Activated CD8-positive, alpha-beta T cell treated with anti-CD3 and anti-CD28 coated beads for 36 hours (primary cell): ENCODE data around the gene RBM15. TPM values are rescaled to one million over a fixed set of nuclear protein-coding genes. Genes with fewer than 3 reads are reported as not detected.
A peak's percentile ranks its signal among the peaks of the same experiment; 100 is the strongest.

Experiments
- ATAC-seq: fragments of 200-7000 bp; cut with Tn5 transposase; one replicate; pipeline ENCODE4 v1.10.0; 2021; ENCODE audit warnings: mild to moderate bottlenecking, moderate library complexity
- CTCF ChIA-PET: fragments of 350-600 bp; sonication (Branson Sonifier 250); formaldehyde crosslinking; loops from one replicate; lab custom pipeline; 2021; ENCODE audit warnings: antibody characterized with exemption; lab: Charles Lee
- POLR2A ChIA-PET: fragments of 350-600 bp; sonication (Branson Sonifier 250); formaldehyde crosslinking; loops from one replicate; lab custom pipeline; 2021; ENCODE audit warnings: antibody characterized with exemption; lab: Charles Lee
- DNase-seq: peaks from one replicate; pipeline ENCODE4 v3.0.0-alpha.2; 2020
- H3K27ac Mint-ChIP-seq: one replicate; pipeline ENCODE4 v1.8.0; 2021; ENCODE audit warnings: mild to moderate bottlenecking, mixed read lengths
- H3K27me3 Mint-ChIP-seq: one replicate; pipeline ENCODE4 v1.8.0; 2021; ENCODE audit warnings: mixed read lengths
- H3K36me3 Mint-ChIP-seq: one replicate; pipeline ENCODE4 v1.8.0; 2021; ENCODE audit warnings: low read depth, mixed read lengths
- H3K4me1 Mint-ChIP-seq: one replicate; pipeline ENCODE4 v1.8.0; 2021; ENCODE audit warnings: low read depth, mixed read lengths
- H3K4me3 Mint-ChIP-seq: one replicate; pipeline ENCODE4 v1.8.0; 2021; ENCODE audit warnings: mild to moderate bottlenecking, moderate library complexity, mixed read lengths
- H3K9me3 Mint-ChIP-seq: one replicate; pipeline ENCODE4 v1.8.0; 2021; ENCODE audit warnings: mixed read lengths
- intact Hi-C: fragments of 100-400 bp; cut with micrococcal nuclease; formaldehyde crosslinking; loops from one replicate; pipeline ENCODE4 v1.10.0; 2022
- total RNA-seq, 2 experiments: library from RNA; stranded (reverse); gene quantifications; one replicate each; pipeline ENCODE4 v1.2.3, GENCODE V29; 2021
- TF ChIP-seq, protein P1 (sequence below): fragments of 200-600 bp; IDR thresholded peaks from one replicate; pipeline ENCODE4 v1.8.0; 2022; ENCODE audit warnings: antibody characterized with exemption, mild to moderate bottlenecking

Gene RBM15, protein sequence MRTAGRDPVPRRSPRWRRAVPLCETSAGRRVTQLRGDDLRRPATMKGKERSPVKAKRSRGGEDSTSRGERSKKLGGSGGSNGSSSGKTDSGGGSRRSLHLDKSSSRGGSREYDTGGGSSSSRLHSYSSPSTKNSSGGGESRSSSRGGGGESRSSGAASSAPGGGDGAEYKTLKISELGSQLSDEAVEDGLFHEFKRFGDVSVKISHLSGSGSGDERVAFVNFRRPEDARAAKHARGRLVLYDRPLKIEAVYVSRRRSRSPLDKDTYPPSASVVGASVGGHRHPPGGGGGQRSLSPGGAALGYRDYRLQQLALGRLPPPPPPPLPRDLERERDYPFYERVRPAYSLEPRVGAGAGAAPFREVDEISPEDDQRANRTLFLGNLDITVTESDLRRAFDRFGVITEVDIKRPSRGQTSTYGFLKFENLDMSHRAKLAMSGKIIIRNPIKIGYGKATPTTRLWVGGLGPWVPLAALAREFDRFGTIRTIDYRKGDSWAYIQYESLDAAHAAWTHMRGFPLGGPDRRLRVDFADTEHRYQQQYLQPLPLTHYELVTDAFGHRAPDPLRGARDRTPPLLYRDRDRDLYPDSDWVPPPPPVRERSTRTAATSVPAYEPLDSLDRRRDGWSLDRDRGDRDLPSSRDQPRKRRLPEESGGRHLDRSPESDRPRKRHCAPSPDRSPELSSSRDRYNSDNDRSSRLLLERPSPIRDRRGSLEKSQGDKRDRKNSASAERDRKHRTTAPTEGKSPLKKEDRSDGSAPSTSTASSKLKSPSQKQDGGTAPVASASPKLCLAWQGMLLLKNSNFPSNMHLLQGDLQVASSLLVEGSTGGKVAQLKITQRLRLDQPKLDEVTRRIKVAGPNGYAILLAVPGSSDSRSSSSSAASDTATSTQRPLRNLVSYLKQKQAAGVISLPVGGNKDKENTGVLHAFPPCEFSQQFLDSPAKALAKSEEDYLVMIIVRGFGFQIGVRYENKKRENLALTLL
- 10 to 100 TPM; 70.8 to 72.5 TPM for total RNA-seq

DNA sequence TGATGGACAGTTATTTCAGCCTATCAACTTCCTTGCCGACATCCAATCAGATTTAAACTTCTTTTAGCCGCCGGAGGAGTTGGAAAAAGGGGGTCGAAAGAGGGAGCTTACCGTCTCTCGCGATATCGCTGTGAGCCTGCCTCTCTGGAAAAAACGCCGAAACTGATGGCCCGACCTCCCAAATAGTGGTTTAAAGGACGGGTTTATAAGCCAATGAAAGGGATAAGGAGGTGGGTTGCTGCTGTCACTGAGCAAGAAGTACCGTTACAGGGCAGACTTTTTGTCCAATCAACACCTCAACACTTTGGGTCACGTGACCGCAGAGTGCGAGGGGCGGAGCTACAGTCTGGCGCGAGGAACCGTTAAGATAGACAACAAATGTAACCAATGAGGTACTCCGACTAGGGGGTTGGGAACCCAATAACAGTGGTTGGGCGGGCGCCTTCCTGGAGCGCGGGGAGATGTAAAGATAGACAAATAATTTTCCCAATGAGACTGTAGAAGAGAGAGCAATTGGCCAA is at the start of gene RBM15:
Gene RBM15 (plus strand): TSS at position 492 of the 521 bp plus-strand sequence. CDS start 29 bp downstream, at position 521.
- no peaks in the 10 kb centered on the region for H3K27me3 Mint-ChIP-seq
- POLR2A ChIA-PET, result interaction anchor here (0.6 to 5.0 kb wide), 16 partner anchors 10 to 1239 kb away, joined by 3 to 64 read pairs (median 5); partner anchors contain the start of genes KCNA3, KCNC4, LAMTOR5 and STRIP1

DNA sequence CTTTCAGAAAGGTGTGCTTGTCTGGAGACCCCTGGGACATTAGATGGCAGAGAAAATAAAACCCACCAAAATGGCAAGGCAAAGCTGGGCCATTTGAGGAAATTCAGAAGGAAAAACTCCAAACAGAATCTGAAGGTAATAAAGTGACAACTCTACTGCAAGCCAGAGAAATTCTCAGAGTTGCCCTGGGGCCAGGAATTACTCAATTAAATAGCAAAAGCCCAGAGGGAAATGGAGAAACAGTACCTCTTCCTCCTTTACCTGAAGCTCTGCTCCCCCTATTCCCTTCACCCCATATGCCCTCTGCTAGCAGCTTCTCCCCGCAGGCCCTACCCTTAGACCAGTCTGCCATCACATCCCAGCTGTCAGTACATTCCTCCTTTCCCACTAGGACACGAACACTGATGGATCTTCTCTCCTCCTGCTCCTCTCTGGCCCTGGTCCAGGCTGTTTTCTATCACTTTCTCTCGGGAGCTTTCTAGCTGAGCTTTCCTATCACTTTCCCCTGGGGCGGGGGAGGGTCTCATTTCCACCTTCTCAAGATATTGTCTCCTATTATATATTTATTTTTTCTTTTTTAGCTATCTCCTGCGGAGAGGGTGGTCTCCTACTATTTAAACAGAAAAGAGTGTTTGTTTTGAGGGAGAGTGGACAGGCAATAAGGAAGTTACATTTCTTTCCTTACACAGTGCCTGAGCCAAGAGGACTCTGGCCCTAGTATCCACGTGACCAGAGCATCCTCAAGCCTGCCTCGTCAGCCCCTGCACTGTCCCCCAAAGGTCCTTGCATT is 47.7 kb upstream of the RBM15 start:
- Mint-ChIP-seq H3K27ac (no peak overlapping the region), H3K27me3 (no peaks in the 10 kb centered on the region), H3K4me1 (no peaks in the 10 kb centered on the region), H3K36me3 (no peaks in the 10 kb centered on the region), H3K9me3 (no peaks in the 10 kb centered on the region), H3K4me3 (no peak overlapping the region)
- ChIA-PET CTCF (interaction anchor here (0.8 to 3.4 kb wide), 8 partner anchors 10 to 95 kb away, joined by 3 to 26 read pairs (median 4); no protein-coding TSS in a partner anchor), POLR2A (no interaction called here)
- DNase-seq (no peak), ATAC-seq (no peak)
- TF ChIP-seq, protein P1, sequence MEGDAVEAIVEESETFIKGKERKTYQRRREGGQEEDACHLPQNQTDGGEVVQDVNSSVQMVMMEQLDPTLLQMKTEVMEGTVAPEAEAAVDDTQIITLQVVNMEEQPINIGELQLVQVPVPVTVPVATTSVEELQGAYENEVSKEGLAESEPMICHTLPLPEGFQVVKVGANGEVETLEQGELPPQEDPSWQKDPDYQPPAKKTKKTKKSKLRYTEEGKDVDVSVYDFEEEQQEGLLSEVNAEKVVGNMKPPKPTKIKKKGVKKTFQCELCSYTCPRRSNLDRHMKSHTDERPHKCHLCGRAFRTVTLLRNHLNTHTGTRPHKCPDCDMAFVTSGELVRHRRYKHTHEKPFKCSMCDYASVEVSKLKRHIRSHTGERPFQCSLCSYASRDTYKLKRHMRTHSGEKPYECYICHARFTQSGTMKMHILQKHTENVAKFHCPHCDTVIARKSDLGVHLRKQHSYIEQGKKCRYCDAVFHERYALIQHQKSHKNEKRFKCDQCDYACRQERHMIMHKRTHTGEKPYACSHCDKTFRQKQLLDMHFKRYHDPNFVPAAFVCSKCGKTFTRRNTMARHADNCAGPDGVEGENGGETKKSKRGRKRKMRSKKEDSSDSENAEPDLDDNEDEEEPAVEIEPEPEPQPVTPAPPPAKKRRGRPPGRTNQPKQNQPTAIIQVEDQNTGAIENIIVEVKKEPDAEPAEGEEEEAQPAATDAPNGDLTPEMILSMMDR, result no peak
- intact Hi-C loops, result no loop called here

More for the DNA sequence above, at the start of gene RBM15:
- no peak within 1 kb of the TSS for H3K27ac Mint-ChIP-seq
- CTCF ChIA-PET, result interaction anchor here (0.6 to 12.3 kb wide), 17 partner anchors 10 to 913 kb away, joined by 3 to 153 read pairs (median 4); partner anchors contain the start of genes KCNC4, PSMA5 and STRIP1
- ATAC-seq (peak; percentile 80), DNase-seq (peak; percentile 98)
- TF ChIP-seq, protein P1, result no peak
- no peak within 1 kb of the TSS for H3K4me3 Mint-ChIP-seq
- intact Hi-C loops, result loop anchor here (2.0 kb wide), 1 partner anchor 68 kb away; the partner anchor contains the start of gene LAMTOR5
- no peaks in the 10 kb centered on the region for H3K9me3 Mint-ChIP-seq
- peaks cover 49% of the 10 kb centered on the region for H3K4me1 Mint-ChIP-seq
- peaks cover 42% of the 10 kb centered on the region for H3K36me3 Mint-ChIP-seq

DNA sequence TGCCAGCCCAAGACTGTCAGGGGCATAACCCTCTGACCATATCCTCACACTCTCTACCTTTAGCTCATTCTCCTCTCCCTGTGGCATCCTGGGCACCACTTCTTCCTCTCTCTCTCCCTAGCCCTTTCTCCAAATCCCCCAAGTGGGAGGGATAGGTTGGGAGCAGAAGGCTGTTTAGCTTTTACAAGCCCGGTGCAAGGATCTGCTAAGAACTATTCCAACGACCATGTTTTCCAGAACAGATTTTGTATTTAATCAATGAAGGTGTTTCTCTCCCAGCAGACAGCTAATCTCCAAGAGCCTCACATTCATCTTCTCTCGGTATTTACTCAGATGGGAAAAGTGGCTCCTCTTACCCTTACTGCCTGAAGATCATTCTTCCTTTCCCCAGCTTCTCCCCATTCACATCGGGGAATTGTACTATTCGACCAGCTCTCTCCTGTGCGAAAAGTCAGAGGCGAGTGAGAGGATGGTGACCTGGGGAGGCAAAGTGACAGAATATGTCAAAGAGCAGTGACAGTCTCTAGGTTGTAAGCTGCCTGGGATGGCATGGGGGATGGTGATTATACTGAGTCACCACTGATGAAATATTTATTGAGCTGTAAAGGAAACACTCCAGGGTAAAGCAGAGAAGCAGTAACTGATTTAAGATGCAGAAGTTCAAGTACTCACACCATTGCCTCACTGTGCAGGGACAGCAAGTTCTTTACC is 47.0 kb upstream of the RBM15 start:
- no peaks in the 10 kb centered on the region for H3K36me3 Mint-ChIP-seq
- no peaks in the 10 kb centered on the region for H3K9me3 Mint-ChIP-seq
- no peaks in the 10 kb centered on the region for H3K4me1 Mint-ChIP-seq
- DNase-seq (no peak), ATAC-seq (no peak)
- H3K4me3 Mint-ChIP-seq, result no peak overlapping the region
- intact Hi-C loops, result no loop called here
- no peak overlapping the region for H3K27ac Mint-ChIP-seq
- ChIA-PET POLR2A (interaction anchor here (1.1 kb wide), 1 partner anchor 21 kb away, joined by 3 read pairs; no protein-coding TSS in a partner anchor), CTCF (interaction anchor here (0.8 to 3.4 kb wide), 6 partner anchors 21 to 95 kb away, joined by 3 to 26 read pairs (median 4); no protein-coding TSS in a partner anchor)
- no peaks in the 10 kb centered on the region for H3K27me3 Mint-ChIP-seq
- TF ChIP-seq, protein P1, result no peak

DNA sequence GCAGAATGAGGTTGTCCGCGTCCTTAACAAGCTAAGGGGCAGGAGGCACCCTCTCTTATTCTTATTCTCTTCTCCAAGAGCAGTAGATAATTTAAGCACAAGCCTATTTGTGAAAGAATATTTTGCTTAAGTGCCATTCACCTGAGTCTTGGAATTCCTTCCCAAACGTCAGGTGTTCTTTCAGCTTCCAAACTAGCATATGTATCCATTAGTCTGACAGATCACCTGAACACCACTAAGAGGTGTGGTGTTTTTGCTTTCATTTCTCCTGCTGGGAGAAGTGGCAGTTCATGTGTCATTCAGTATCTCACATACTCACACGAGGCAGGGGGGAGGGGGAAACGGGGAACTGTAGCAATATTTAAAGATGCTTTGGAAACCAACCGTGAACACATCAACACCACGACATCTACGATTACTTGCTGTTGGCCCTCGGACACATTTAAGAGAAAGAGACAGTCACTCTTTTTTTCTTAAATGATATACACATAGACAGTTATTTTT is 45.5 kb upstream of the RBM15 start:
- Mint-ChIP-seq H3K36me3 (no peaks in the 10 kb centered on the region), H3K4me3 (no peak overlapping the region), H3K9me3 (no peaks in the 10 kb centered on the region), H3K27me3 (no peaks in the 10 kb centered on the region), H3K4me1 (no peaks in the 10 kb centered on the region), H3K27ac (no peak overlapping the region)
- TF ChIP-seq, protein P1, result no peak
- DNase-seq (no peak), ATAC-seq (no peak)
- intact Hi-C loops, result no loop called here
- ChIA-PET POLR2A (no interaction called here), CTCF (interaction anchor here (1.7 kb wide), 1 partner anchor 19 kb away, joined by 7 read pairs; no protein-coding TSS in a partner anchor)
